GM13976 (cell line): Measurements from ENCODE around the gene DCLK3.

ENCODE experiments used
- DNase-seq: peaks from one replicate; pipeline ENCODE4 v3.0.0; 2012; ENCODE audit warnings: low spot score
- CTCF ChIP-seq: IDR thresholded peaks from 2 replicates; pipeline ENCODE4 v1.5.1; 2012; ENCODE audit warnings: borderline replicate concordance, mild to moderate bottlenecking; ENCODE audit not compliant: insufficient read depth; ENCODE audit errors: extremely low read depth, missing control alignments, control extremely low read depth
- in situ Hi-C: fragments of 300-500 bp; cut with MboI; formaldehyde crosslinking; loops from one replicate; pipeline ENCODE4 v1.12.0; 2022; ENCODE audit warnings: low sequenced_read_pairs, mixed read lengths, inconsistent platforms; ENCODE audit not compliant: unreplicated experiment

DCLK3 gene

GRCh38 chr3:36803091-36803791, 38.9 kb upstream of the DCLK3 start:
- in situ Hi-C loops = no loop called here
- DNase-seq = no peak
- TF ChIP-seq CTCF = no peak

GRCh38 chr3:36800533-36801116, 36.3 kb upstream of the DCLK3 start:
- no peak for TF ChIP-seq CTCF
- DNase-seq = no peak
- in situ Hi-C loops = no loop called here

GRCh38 chr3:36796881-36797280, 32.5 kb upstream of the DCLK3 start:
- no peak for DNase-seq
- in situ Hi-C loops = no loop called here
- no peak for TF ChIP-seq CTCF

- TF ChIP-seq CTCF = no peak
- in situ Hi-C loops = no loop called here
- no peak for DNase-seq
Observed at GRCh38 chr3:36796161-36796560, 31.8 kb upstream of the DCLK3 start.

- no peak for TF ChIP-seq CTCF
- no peak for DNase-seq
- in situ Hi-C loops = no loop called here
Observed at GRCh38 chr3:36795622-36796021, 31.3 kb upstream of the DCLK3 start.

- TF ChIP-seq CTCF = peak; percentile 36
- peak; percentile 24 for DNase-seq
- in situ Hi-C loops = no loop called here
Observed at GRCh38 chr3:36792342-36792741, 28.0 kb upstream of the DCLK3 start.
